ENCODE measurements around the gene MZB1. TPM values are rescaled to one million over a fixed set of nuclear protein-coding genes. Genes with fewer than 3 reads are reported as not detected.

Gene MZB1, protein sequence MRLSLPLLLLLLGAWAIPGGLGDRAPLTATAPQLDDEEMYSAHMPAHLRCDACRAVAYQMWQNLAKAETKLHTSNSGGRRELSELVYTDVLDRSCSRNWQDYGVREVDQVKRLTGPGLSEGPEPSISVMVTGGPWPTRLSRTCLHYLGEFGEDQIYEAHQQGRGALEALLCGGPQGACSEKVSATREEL
- 193 TPM for polyA plus RNA-seq

- Mint-ChIP-seq H3K4me1 (peaks cover 36 to 52% (median 52%) of the 10 kb centered on the region in 3 donors), H3K27ac (peak within 1 kb of the TSS; percentile 97 to 99 (median 98)), H3K9me3 (no peaks in the 10 kb centered on the region), H3K36me3 (no peaks in the 10 kb centered on the region), H3K4me3 (peak within 1 kb of the TSS; percentile 82 to 98 (median 93)), H3K27me3 (no peaks in the 10 kb centered on the region)
Measured at GRCh38 chr5:139389701-139390638, at the start of gene MZB1. TSS of gene MZB1 (minus strand) at chr5:139389913. CDS start at chr5:139389856, 57 bp downstream.

- peak within 1 kb of the TSS; percentile 90 to 100 (median 98) for H3K4me3 Mint-ChIP-seq
- peak within 1 kb of the TSS; percentile 88 to 100 (median 99) for H3K27ac Mint-ChIP-seq
- no peaks in the 10 kb centered on the region for H3K9me3 Mint-ChIP-seq
Measured at GRCh38 chr5:139439013-139439903, 49.5 kb upstream of the MZB1 start, which contains the start of gene DNAJC18. TSS of gene DNAJC18 (minus strand) at chr5:139439525. CDS start at chr5:139439445, 80 bp downstream.

GRCh38 chr5:139438707-139439012 lies 48.9 kb upstream of the MZB1 start:
- Mint-ChIP-seq H3K4me1 (peaks cover 14 to 16% (median 15%) of the 10 kb centered on the region in 3 donors), H3K27me3 (no peaks in the 10 kb centered on the region), H3K27ac (peak overlapping the region; percentile 88 to 100 (median 99)), H3K4me3 (peak overlapping the region; percentile 90 to 100 (median 98)), H3K9me3 (no peaks in the 10 kb centered on the region), H3K36me3 (no peaks in the 10 kb centered on the region)

More at GRCh38 chr5:139439013-139439903, 49.5 kb upstream of the MZB1 start, which contains the start of gene DNAJC18:
- Mint-ChIP-seq H3K4me1 (peaks cover 15 to 17% (median 16%) of the 10 kb centered on the region in 3 donors), H3K27me3 (no peaks in the 10 kb centered on the region), H3K36me3 (no peaks in the 10 kb centered on the region)

DNA sequence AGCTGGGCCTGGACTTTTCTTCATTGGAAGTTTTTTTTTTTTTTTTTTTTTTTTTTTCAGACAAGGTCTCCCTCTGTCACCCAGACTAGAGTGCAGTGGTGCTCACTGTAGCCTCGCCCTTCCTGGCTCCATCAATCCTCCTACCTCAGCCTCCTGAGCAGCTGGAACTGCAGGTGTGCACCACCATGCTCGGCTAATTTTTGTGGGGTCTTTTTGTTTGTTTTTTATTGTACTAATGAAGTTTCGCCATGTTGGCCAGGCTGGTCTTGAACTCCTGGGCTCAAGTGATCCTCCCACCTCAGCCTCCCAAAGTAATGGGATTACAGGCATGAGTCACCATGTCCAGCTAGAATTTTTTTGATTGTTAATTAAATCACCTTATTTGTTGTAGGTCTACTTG lies 46.0 kb upstream of the MZB1 start:
- H3K4me1 Mint-ChIP-seq, result peaks cover 5 to 13% (median 10%) of the 10 kb centered on the region in 3 donors
- H3K27me3 Mint-ChIP-seq, result no peaks in the 10 kb centered on the region
- no peaks in the 10 kb centered on the region for H3K9me3 Mint-ChIP-seq
- no peak overlapping the region for H3K4me3 Mint-ChIP-seq
- H3K36me3 Mint-ChIP-seq, result no peaks in the 10 kb centered on the region
- H3K27ac Mint-ChIP-seq, result peak overlapping the region in 1 of 3 donors; percentile 57

DNA sequence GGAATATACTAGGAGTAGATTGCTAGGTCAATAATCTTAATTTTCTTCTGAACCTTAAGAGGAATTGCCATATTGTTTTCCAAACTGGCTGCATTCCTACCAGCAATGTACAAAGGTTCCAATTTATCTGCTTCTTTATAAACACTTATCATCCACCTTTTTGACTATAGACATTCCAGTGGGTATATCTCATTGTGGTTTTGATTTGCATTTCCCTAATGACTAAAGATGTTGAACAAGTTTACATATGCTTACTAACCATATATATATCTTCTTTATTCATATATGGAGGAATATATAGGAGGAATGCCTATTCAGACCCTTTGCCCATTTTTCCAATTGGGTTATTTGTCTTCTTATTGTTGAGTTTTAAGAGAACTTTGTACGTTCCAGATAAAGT lies 42.0 kb upstream of the MZB1 start:
- Mint-ChIP-seq H3K36me3 (peaks cover 6% of the 10 kb centered on the region), H3K4me1 (no peaks in the 10 kb centered on the region), H3K27ac (no peak overlapping the region), H3K9me3 (no peaks in the 10 kb centered on the region), H3K4me3 (no peak overlapping the region), H3K27me3 (no peaks in the 10 kb centered on the region)

- no peak overlapping the region for H3K27ac Mint-ChIP-seq
- H3K36me3 Mint-ChIP-seq, result peaks cover 6% of the 10 kb centered on the region
- H3K27me3 Mint-ChIP-seq, result no peaks in the 10 kb centered on the region
- H3K9me3 Mint-ChIP-seq, result no peaks in the 10 kb centered on the region
- H3K4me3 Mint-ChIP-seq, result no peak overlapping the region
- no peaks in the 10 kb centered on the region for H3K4me1 Mint-ChIP-seq
Measured at GRCh38 chr5:139430015-139430414, 40.3 kb upstream of the MZB1 start.

DNA sequence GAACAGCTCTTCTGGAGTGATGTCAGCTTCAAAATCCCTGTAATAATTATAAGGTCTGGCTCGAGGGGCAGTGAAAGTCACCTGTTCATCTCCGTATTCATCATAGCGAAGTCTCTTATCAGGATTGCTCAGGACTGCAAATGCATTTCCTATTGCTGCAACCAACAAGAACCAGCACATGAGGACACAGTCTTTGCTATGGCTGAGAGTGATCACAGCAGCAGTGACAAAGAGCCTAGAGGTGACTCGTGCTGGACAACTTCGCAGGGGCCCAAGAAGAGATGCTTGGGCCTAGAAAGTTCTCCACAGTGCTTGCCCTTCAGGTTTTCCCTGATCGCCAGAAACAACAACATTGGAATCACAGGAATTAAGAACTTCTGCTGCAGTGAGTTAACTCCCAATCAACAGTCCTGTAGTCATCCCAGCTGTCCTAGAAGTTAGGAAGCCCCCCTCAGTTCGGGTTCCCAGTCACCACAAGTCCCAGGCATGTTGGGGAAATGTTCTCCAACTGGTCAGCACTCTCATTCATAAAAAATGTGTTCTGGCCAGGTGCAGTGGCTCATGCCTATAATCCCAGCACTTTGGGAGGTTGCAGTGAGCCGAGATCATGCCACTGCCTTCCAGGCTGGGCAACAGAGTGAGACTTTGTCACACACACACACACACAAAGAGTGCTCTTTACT lies 36.6 kb upstream of the MZB1 start:
- peaks cover 3 to 4% (median 3%) of the 10 kb centered on the region in 3 donors for H3K4me1 Mint-ChIP-seq
- peaks cover 9% of the 10 kb centered on the region for H3K36me3 Mint-ChIP-seq
- H3K9me3 Mint-ChIP-seq, result no peaks in the 10 kb centered on the region
- H3K27me3 Mint-ChIP-seq, result no peaks in the 10 kb centered on the region
- H3K4me3 Mint-ChIP-seq, result no peak overlapping the region
- H3K27ac Mint-ChIP-seq, result no peak overlapping the region

DNA sequence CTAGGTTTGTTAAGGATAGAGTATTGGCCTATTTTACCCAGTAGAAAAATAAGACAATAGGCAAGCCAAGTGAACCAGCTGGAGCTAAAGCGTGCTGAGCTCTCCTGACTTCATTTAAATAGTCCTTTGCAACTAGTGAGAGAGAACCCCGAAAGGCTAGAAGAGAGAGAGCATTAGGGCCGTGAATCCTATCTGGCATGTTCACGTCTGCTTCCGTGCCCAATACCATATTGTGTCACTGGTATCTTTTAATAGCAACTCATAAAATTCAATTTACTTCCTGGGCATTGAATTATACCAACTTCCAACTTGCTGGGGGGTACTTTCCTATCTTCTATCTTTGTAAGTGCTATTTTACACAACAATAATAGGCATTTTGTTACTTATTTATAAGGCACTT lies 35.8 kb upstream of the MZB1 start:
- no peaks in the 10 kb centered on the region for H3K9me3 Mint-ChIP-seq
- no peak overlapping the region for H3K27ac Mint-ChIP-seq
- peaks cover 9% of the 10 kb centered on the region for H3K36me3 Mint-ChIP-seq
- H3K4me3 Mint-ChIP-seq, result no peak overlapping the region
- no peaks in the 10 kb centered on the region for H3K27me3 Mint-ChIP-seq
- peaks cover 3 to 4% (median 3%) of the 10 kb centered on the region in 3 donors for H3K4me1 Mint-ChIP-seq

GRCh38 chr5:139422307-139422893 lies 32.7 kb upstream of the MZB1 start:
- peaks cover 3 to 4% (median 3%) of the 10 kb centered on the region in 3 donors for H3K4me1 Mint-ChIP-seq
- no peaks in the 10 kb centered on the region for H3K9me3 Mint-ChIP-seq
- no peaks in the 10 kb centered on the region for H3K27me3 Mint-ChIP-seq
- no peak overlapping the region for H3K4me3 Mint-ChIP-seq
- peaks cover 9% of the 10 kb centered on the region for H3K36me3 Mint-ChIP-seq
- H3K27ac Mint-ChIP-seq, result no peak overlapping the region

GRCh38 chr5:139419226-139420192 lies 29.8 kb upstream of the MZB1 start:
- H3K4me1 Mint-ChIP-seq, result peaks cover 3 to 4% (median 3%) of the 10 kb centered on the region in 3 donors
- no peak overlapping the region for H3K27ac Mint-ChIP-seq

GRCh38 chr5:139418793-139419192 lies 29.1 kb upstream of the MZB1 start:
- Mint-ChIP-seq H3K36me3 (peaks cover 6% of the 10 kb centered on the region), H3K9me3 (no peaks in the 10 kb centered on the region), H3K4me1 (peaks cover 3 to 4% (median 3%) of the 10 kb centered on the region in 3 donors), H3K27ac (no peak overlapping the region), H3K4me3 (no peak overlapping the region), H3K27me3 (no peaks in the 10 kb centered on the region)

More at GRCh38 chr5:139419226-139420192, 29.8 kb upstream of the MZB1 start:
- Mint-ChIP-seq H3K4me3 (no peak overlapping the region), H3K36me3 (peaks cover 6% of the 10 kb centered on the region), H3K27me3 (no peaks in the 10 kb centered on the region), H3K9me3 (no peaks in the 10 kb centered on the region)

GRCh38 chr5:139417214-139417613 lies 27.5 kb upstream of the MZB1 start:
- peaks cover 0 to under 1% (median 0%) of the 10 kb centered on the region in 3 donors for H3K4me1 Mint-ChIP-seq
- no peak overlapping the region for H3K27ac Mint-ChIP-seq
- H3K4me3 Mint-ChIP-seq, result no peak overlapping the region
- no peaks in the 10 kb centered on the region for H3K27me3 Mint-ChIP-seq
- no peaks in the 10 kb centered on the region for H3K9me3 Mint-ChIP-seq
- H3K36me3 Mint-ChIP-seq, result peaks cover 6% of the 10 kb centered on the region

- Mint-ChIP-seq H3K4me1 (no peaks in the 10 kb centered on the region), H3K27me3 (no peaks in the 10 kb centered on the region), H3K27ac (no peak overlapping the region), H3K4me3 (no peak overlapping the region), H3K36me3 (peaks cover 6% of the 10 kb centered on the region), H3K9me3 (no peaks in the 10 kb centered on the region)
Measured at GRCh38 chr5:139416651-139417050, 26.9 kb upstream of the MZB1 start.

All from IgD-negative memory B cell (primary cell).